HG02571 (cell line): ENCODE results near the gene HLA-DRA.

ENCODE experiments used
- ATAC-seq: cut with Tn5 transposase; IDR thresholded peaks from one replicate; pipeline ENCODE4 v1.9.1; 2021; ENCODE audit warnings: mild to moderate bottlenecking, moderate library complexity; ENCODE audit not compliant: unreplicated experiment

Gene HLA-DRA

DNA sequence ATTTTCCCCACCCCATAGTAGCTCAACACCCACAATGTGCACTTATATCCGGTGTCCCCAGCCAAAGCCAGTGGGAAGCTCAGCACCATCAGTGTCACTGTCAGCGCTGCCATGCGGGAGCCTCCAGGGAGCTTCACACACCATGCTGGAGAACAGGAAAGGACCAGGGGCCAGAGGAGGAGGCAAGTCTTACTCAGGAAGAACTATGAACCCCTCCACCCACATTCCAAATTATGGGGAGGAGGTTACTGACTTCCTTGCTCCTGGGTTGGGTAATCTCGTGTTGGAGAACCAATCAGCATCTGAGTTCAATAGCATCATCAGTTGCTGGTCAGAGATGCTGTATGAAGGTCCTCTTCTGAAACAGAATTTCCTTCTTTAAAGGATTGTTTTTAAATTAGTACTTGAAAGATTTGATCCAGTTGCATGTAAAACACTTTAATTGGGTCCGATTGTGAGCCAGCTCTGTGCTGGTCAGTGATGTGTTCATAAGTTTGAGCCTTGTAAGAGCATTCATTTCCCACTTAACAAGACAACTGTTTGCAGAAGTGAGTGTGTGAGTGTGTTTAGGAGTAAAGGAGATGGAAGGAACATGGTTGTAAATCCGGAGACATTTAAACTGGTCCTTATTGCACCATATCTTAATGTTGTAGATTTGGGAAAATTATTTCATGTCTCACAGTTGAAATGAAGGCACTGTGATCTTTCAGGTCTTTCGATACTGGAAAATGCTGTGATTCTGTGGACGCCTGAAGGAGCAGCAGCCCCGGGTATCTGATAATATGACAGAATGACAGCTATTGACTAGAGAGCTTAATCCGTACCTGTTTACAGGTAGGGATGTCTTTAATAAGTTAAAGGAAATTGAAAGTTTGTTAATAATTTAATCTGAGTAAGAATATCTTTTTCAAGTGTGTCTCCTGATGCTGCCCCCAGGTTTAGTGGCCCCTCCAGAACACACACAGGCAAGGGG, 34.0 kb downstream of the HLA-DRA start:
- peak; percentile 90 for ATAC-seq

DNA sequence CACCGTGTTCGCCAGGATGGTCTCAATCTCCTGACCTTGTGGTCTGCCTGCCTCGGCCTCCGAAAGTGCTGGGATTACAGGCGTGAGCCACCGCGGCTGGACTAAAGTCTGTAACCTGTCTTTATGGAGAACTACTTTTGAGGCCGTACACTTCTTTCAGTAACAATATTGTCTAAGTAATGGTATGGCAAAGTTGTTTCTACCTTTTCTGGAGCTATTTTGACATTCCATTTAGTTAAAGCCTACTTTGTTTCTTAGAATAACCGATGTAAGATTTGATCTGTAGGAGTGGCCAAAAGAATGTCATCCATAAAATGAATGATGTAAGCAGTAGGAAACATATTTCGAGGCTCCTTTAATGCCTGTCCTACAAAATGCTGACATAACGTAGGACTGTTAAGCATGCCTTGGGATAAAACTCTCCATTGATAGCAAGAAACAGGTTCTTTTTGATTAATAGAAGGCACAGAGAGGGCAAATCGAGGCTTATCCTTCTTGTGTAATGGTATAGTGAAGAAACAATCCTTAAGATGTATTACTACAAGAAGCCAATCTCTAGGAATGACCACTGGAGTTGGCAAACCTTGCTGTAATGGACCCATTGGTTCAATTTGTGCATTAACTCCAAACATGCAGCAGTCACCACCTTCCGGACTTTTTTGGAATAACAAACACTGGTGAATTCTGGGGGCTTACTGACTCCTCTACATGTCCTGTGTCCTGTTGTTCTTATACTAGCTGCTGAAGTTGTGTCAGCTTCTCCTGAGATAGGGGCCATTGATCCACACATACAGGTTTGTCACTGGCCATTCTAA, 35.9 kb downstream of the HLA-DRA start:
- ATAC-seq, result no peak

DNA sequence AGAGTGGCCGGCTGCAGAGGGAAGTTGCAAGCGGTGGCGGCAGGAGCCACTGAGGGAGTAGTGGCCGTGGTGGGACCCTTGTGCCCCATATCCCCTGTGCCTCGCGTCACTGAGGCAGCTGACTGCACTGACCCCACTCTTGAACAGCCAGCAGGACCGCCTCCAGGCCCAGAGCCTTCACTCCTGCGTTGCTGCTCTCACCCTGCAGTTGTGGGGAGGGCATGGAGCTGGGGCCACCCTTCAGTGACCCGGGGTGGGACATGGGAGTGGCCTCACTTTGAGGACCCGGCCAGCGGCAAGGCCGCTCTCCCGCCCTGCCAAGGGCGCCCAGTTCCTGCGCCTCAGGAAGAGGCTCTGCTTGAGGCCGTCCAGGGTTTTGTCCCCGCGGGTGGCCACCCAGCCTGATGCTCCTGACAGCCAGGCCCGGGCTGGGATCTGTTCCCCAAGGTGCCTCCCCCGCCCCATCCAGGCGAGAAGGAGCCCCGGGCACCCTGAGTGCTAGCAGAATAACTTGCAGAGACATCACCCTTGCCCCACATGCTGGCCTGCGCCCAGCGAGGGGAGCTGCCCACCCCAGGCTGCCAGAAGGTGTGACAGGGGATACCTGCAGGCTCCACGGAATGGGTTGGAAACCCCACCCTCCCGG, 44.4 kb downstream of the HLA-DRA start:
- no peak for ATAC-seq

DNA sequence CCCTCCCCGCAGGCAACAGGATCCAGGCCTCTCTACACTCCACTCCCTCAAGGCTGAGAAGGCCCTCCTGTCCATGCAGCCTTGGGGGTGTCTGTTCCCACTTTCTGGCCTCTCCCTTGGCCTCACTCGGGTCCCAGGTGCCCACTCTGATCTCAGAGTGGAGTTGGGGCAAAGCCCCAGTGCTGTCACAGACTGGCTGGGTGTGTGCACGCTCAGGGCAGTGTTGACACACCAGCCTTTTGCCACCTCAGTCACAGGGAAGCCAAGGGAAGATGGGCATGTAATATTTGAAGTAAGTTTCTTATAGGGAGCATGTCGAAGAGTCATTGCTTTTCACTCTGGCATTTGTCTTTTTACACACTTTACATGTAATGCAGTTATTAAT, 44.9 kb downstream of the HLA-DRA start:
- no peak for ATAC-seq

DNA sequence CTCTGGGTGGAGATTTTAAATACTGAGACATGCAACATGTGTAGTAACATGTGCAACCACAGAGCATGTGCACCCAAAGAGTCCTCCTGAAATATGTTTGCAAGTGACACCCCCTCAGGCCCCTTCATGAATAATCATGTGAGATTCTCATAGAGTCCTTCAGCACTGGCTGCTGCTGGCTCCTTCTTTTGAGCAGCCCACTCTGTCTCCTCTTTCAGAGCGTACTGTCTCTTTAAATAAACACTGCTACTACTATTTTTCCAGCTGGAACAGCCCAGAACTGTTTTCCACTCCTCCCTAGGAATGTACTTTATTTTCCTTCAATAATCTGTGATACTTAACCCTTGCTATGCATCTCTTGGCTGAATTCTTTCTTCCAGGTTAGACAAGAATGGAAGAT, 48.4 kb downstream of the HLA-DRA start:
- ATAC-seq, result no peak

DNA sequence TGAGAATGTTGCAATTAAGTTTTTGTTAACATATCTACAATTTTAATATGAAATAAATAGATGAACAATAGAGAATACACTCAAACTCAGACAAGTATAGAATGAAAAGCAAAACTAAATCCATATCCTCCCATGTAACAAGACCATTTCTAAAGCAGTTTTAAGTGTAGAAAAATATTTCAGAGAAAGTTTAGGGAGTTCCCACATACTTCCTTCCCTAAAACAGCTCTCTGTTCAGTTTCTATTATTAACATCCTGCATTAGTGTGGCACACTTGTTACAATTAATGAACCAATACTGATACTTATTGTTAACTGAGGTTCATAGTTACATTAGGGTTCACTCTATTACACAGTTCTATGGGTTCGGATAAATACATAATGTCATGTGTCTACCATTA, 52.0 kb downstream of the HLA-DRA start:
- no peak for ATAC-seq

DNA sequence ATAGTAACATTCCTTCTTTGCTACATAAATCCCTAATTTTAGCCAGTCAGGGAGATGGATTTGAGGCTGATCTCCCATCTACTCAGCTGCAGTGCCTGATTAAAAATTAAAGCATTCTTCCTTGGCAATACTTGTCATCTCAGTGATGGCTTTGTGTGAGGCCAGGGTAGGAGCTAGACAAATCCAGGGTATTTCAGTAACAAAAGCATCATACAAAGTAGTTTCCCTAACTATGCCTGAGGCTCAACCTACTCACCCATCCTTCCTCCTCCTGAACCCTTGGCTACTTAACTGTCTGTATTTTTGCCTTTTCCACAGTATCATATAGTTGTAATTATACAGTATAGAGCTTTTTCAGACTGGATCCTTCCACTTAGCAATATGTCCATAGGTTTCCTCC, 52.7 kb downstream of the HLA-DRA start:
- ATAC-seq, result no peak
